HG03159 (cell line): ENCODE measurements around the gene SPO11.
"Not testable (repeated sequence)": the region's sequence is repeated elsewhere in the genome, so short reads cannot be mapped to it uniquely, and the experiment has no call there.

Source experiments
- ATAC-seq: cut with Tn5 transposase; IDR thresholded peaks from one replicate; pipeline ENCODE4 v1.9.1; 2021; ENCODE audit warnings: mild to moderate bottlenecking, moderate library complexity; ENCODE audit not compliant: unreplicated experiment

Gene SPO11

GRCh38 chr20:57332105-57333089, 2.8 kb downstream of the SPO11 start:
- ATAC-seq = no peak

- no peak for ATAC-seq
Observed at GRCh38 chr20:57335392-57335791, 5.8 kb downstream of the SPO11 start.

- ATAC-seq = no peak
Observed at GRCh38 chr20:57341663-57342062, 12.1 kb downstream of the SPO11 start.

GRCh38 chr20:57342829-57343228, 13.2 kb downstream of the SPO11 start:
- no peak for ATAC-seq

GRCh38 chr20:57346477-57346876, 16.9 kb downstream of the SPO11 start:
- ATAC-seq = no peak

GRCh38 chr20:57347393-57347792, 17.8 kb downstream of the SPO11 start:
- no peak for ATAC-seq

GRCh38 chr20:57348200-57348921, 18.8 kb downstream of the SPO11 start:
- ATAC-seq = not testable (repeated sequence)

GRCh38 chr20:57348922-57349574, 19.4 kb downstream of the SPO11 start:
- ATAC-seq = not testable (repeated sequence)

GRCh38 chr20:57350081-57350710, 20.6 kb downstream of the SPO11 start:
- ATAC-seq = no peak

- not testable (repeated sequence) for ATAC-seq
Observed at GRCh38 chr20:57350726-57351041, 21.1 kb downstream of the SPO11 start.

GRCh38 chr20:57351042-57351783, 21.6 kb downstream of the SPO11 start, which contains the start of gene RAE1:
Gene RAE1 (plus strand): TSS chr20:57351255. CDS start chr20:57354039, 2,784 bp downstream.
- ATAC-seq = peak; percentile 74

- no peak for ATAC-seq
Observed at GRCh38 chr20:57352305-57352704, 22.7 kb downstream of the SPO11 start.

- no peak for ATAC-seq
Observed at GRCh38 chr20:57353351-57353750, 23.7 kb downstream of the SPO11 start.

GRCh38 chr20:57361517-57361916, 31.9 kb downstream of the SPO11 start:
- no peak for ATAC-seq

- no peak for ATAC-seq
Observed at GRCh38 chr20:57364451-57364850, 34.8 kb downstream of the SPO11 start.

GRCh38 chr20:57369596-57369995, 40.0 kb downstream of the SPO11 start:
- ATAC-seq = no peak

GRCh38 chr20:57370316-57370715, 40.7 kb downstream of the SPO11 start:
- ATAC-seq = no peak

GRCh38 chr20:57371363-57371762, 41.8 kb downstream of the SPO11 start:
- no peak for ATAC-seq

- no peak for ATAC-seq
Observed at GRCh38 chr20:57372157-57372556, 42.6 kb downstream of the SPO11 start.
